Stimulated activated CD4-positive, alpha-beta T cell treated with anti-CD3 and anti-CD28 coated beads, Interleukin-15, amount 100 ng/mL, for 1 hour (primary cell): ENCODE results near the gene TSHZ2.
"Not testable (repeated sequence)": the region's sequence is repeated elsewhere in the genome, so short reads cannot be mapped to it uniquely, and the experiment has no call there.

Experiments used
- DNase-seq, 2 donors: peaks; one replicate each; pipeline ENCODE4 v3.0.0-alpha.2; 2020; ENCODE audit warnings: low read depth in 1 of 2, low spot score in 1 of 2

Gene TSHZ2

GRCh38 chr20:53081916-53082863 lies 110.0 kb downstream of the TSHZ2 start:
- no peak for DNase-seq

DNA sequence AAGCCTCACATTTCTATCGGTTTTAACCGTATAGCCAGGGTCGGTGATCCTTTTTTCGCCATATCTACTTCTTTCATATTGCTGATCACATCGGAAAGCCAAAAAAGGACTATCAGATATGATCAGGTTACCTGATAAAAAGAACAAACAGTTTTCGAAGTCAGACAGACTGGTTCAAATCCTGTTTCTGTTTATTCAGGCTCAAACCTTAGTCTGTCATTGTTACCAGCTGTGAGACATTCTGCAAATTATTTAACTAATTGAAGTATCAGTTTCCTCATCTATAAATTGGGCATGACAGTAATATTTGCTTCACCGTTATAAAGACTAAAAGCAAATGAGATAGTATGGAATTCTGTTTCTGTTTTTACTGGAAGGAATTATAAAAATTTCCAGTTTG lies 111.3 kb downstream of the TSHZ2 start:
- no peak for DNase-seq

- no peak for DNase-seq
Observed at GRCh38 chr20:53084408-53084997, 112.3 kb downstream of the TSHZ2 start.

DNA sequence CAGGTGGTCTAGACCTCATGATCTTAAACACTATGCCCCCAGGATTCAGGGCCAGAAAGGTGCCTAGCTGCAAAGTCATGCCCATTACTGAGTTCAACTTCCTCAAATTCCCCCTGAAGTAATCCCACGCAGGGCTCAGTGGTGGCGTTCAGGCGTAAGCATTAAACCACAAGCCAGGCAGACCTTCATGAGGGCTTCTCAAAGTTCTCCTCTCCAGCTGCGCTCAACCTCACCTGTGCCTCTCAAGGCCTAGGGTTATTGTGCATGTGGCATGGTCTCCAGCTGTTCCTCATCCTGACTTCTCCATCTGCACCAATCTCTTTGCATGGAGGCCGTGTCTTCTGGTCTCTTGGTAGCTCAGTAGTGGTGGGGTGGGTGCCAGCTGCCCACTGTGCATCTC lies 113.6 kb downstream of the TSHZ2 start:
- DNase-seq, result no peak

DNA sequence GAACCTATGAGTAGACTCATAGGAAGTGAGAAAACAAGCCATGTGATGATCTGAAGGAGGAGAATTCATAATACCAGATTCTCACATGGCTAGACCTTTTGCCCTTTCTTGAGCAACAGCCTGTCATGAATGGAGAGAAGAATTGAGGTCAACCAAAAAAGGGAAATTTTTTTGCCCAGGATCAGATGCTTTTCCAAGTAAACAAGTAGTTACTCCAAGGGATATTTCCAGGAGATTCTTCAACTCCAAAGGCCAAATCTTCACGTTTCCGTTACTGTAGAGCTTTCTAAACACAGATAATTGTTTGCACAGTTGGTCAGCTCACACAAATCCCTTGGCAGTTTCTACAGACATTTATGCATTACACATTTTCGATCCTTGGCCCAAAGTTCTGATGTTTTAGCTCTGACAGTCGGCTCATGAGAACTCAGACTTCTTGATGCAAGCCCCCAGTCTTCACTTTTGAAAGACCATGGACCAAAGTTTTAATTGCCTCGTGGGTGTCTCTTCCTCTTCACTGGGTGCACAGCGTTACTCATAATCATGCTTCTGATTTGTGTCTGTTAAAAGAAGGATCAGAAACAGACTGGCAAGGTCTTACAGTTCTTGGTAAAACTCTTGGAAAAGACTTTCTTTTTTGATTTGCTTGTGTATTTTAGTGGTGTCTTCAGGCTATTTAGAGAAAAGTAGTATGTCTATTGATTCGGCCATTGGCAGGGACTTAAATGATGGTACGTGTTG lies 115.0 kb downstream of the TSHZ2 start:
- DNase-seq, result no peak

GRCh38 chr20:53088786-53089185 lies 116.6 kb downstream of the TSHZ2 start:
- DNase-seq, result no peak

GRCh38 chr20:53089851-53090250 lies 117.7 kb downstream of the TSHZ2 start:
- not testable (repeated sequence) for DNase-seq

DNA sequence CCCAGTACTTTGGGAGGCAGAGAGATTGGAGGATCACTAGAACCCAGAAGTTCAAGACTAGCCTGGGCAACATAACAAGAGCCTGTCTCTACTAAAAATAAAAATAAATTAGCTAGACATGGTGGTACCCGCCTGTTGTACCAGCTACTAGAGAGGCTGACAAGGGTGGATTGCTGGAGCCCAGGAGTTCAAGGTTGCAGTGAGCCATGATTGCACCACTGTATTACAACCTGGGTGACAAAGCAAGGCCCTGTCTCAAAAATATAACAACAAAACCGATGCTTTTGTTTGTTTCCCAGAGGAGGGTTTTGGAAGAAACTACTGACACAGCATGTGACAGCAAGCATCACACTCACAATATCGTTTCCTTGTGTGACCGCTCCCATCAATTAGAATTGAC lies 119.6 kb downstream of the TSHZ2 start:
- DNase-seq, result no peak

DNA sequence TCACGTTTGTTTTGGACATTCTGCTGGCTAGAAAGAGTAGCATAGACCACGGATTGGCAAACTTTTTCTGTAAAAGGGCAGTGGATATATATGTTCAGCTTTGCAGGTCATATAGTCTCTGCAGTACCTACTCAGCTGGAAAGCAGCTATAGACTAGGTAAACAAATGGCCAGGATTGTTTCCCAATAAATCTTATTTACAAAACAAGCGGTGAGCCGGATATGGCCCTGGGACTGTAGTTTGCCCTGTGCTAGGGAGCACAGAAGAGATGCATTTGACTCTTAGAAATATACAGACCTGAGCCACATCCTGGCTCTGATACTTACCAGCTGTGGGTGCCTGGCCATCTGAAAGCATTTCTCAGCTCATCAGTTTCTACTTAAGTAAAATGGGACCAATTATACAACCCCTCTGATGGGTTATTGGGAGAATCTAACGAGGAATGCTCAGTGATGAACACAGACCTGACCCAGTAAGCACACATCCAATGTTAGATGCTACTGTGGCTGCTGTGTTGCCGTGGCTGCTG lies 120.7 kb downstream of the TSHZ2 start:
- no peak for DNase-seq

- no peak for DNase-seq
Observed at GRCh38 chr20:53097371-53097770, 125.2 kb downstream of the TSHZ2 start.

- no peak for DNase-seq
Observed at GRCh38 chr20:53097791-53098190, 125.6 kb downstream of the TSHZ2 start.

- no peak for DNase-seq
Observed at GRCh38 chr20:53098621-53099020, 126.5 kb downstream of the TSHZ2 start.

DNA sequence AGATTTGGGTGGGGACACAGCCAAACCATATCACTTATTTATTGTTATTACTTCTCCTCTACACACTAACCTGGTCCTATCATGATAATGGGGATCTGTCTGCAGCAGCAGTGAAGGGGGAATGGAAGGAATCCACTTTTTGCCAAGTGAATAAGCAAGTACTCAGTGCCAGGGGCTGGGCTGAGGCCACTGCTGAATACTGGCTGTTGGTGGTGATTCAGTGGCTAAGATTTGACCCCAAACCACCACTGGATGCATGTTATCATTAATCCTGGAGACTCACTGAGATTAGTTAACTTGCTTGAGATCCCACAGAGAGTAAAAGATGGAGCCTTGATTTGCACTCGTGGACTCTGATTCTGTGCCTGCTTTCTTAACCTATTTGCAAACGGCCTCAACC lies 127.7 kb downstream of the TSHZ2 start:
- no peak for DNase-seq

DNA sequence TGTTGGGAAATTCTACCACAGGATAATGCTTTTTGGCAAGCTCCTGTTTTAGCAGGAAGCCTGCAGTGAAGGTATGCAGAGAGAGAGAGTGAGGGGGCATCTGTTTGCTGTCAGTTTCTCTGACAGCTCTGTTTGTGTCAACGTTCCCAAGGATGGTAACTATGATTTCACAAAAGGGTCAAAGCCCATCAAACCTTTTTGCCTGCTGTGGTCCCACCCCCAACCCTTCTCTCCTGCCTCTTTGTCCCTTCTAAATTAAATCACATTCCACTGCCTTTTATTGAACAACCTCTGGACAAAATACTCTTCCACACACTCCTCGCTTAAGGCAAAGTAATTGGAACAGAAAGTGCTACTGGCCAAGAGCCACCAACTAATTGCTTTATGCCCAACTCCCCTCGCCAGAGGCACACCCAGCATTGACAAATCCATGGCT lies 128.3 kb downstream of the TSHZ2 start:
- no peak for DNase-seq

DNA sequence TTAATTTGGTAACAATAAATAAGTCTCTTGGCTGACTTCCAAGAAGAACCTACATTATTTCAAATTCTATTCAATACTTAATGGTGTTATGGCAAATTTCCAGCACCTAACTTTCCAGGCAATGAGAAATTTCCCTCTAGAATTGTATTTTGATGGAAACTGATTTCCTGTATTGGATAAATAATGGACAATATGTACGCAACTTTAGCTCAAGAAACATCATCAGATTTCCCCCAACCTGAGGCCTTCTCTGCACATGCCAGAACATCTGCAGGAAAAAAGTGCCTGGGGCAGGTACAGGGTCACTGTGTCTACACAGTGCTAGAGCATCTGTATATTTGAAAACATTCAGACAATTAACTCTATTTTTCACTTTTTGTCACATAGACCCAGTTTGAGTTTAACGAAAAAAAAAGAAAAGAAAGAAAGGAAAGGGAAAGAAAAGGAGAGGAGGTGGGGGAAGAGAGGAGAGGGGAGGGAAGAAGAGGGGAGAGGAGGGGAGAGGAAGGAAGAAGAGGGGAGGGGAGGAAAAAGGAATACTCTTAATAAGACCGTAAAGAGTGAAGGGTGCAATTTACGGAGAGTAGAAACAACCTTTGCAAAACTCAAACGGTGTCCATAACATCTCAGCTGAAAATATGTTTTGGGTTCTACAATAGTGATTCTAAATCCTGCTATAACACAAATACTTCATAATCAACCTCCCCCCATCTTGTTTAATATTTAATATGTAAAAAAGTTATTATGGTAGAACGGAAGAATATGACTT lies 130.0 kb downstream of the TSHZ2 start:
- no peak for DNase-seq

GRCh38 chr20:53103124-53103523 lies 131.0 kb downstream of the TSHZ2 start:
- no peak for DNase-seq

DNA sequence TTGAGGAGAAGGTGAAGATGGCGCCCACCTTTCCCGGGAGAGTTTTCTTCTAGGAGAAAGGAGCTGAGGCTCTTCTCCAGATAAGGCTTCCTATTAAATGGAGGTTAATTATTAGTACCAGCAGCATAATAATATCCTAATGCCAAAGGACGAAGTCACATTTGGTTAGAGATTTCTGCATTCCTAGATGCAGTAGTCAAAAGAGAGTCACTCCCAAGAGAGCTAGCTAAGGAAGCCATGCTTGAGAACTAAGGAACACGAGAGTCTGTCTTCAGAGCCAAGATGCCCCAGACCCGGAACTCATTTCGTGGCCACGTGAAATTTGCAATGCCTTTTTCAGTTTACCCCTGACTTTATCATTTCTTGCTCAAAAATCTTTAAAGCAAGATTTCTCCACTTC lies 132.7 kb downstream of the TSHZ2 start:
- DNase-seq, result no peak

GRCh38 chr20:53116733-53117132 lies 144.6 kb downstream of the TSHZ2 start:
- DNase-seq, result no peak

- no peak for DNase-seq
Observed at GRCh38 chr20:53122853-53123252, 150.7 kb downstream of the TSHZ2 start.

DNA sequence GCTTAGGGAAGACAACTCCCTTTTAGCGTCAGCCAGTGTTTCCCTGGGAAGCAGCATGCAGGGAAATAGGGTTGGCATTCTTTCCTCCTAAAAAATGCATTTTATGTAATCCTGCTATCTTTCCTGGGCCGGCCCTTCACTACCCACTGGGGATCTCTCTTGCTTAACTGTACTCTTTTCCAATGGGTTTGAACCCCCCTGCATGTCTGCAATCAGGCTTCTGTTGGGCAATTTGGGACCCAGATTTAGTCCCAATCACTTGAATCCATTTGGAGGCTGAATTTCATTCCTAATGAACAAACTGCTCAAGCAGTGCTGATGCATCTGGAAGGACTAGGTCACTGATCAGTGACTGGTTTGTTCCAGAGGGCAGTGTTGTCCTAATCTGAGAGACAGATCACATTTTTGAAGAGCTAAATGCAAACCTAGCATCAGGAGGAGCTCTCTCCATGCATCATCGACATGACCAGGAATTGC lies 152.0 kb downstream of the TSHZ2 start:
- DNase-seq, result no peak

DNA sequence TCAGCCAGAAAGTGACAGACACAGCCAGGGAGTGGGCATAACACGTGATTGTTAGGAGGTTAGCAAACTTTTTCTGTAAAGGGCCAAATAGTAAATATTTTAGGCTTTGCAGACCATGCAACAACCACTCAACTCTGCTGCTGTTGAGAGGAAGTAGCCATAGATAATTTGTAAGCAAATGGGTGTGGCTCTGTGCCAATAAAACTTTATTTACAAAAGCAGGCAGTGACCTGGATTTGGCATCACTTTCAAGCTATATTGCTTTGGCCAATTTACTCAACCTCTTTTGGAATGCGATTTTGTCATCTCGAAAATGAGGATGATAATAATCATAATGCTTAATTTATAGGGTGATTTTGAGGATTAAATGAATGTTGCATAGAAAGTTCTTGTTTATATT lies 152.6 kb downstream of the TSHZ2 start:
- no peak for DNase-seq
